GM21825 (cell line): Measurements from ENCODE around the gene GARNL3.

ENCODE experiments used
- ATAC-seq: cut with Tn5 transposase; IDR thresholded peaks from one replicate; pipeline ENCODE4 v1.9.1; 2021; ENCODE audit warnings: mild to moderate bottlenecking, moderate library complexity; ENCODE audit not compliant: unreplicated experiment

GARNL3 gene

GRCh38 chr9:127277770-127278169 lies 13.2 kb downstream of the GARNL3 start:
- no peak for ATAC-seq

GRCh38 chr9:127278372-127278771 lies 13.8 kb downstream of the GARNL3 start:
- ATAC-seq = no peak

GRCh38 chr9:127279717-127280285 lies 15.2 kb downstream of the GARNL3 start:
- ATAC-seq = no peak

- ATAC-seq = no peak
Measured at GRCh38 chr9:127280880-127281660, 16.5 kb downstream of the GARNL3 start.

- ATAC-seq = no peak
Measured at GRCh38 chr9:127281891-127282290, 17.3 kb downstream of the GARNL3 start.

GRCh38 chr9:127282611-127283010 lies 18.0 kb downstream of the GARNL3 start:
- no peak for ATAC-seq

- ATAC-seq = no peak
Measured at GRCh38 chr9:127283135-127283534, 18.6 kb downstream of the GARNL3 start.

GRCh38 chr9:127283917-127284497 lies 19.4 kb downstream of the GARNL3 start:
- no peak for ATAC-seq

- no peak for ATAC-seq
Measured at GRCh38 chr9:127285965-127286364, 21.4 kb downstream of the GARNL3 start.

GRCh38 chr9:127290561-127291065 lies 26.0 kb downstream of the GARNL3 start:
- no peak for ATAC-seq

GRCh38 chr9:127291246-127291778 lies 26.7 kb downstream of the GARNL3 start:
- no peak for ATAC-seq

GRCh38 chr9:127292415-127292814 lies 27.8 kb downstream of the GARNL3 start:
- no peak for ATAC-seq

GRCh38 chr9:127293328-127293727 lies 28.8 kb downstream of the GARNL3 start:
- no peak for ATAC-seq

- ATAC-seq = no peak
Measured at GRCh38 chr9:127293767-127294166, 29.2 kb downstream of the GARNL3 start.

GRCh38 chr9:127295005-127295404 lies 30.4 kb downstream of the GARNL3 start:
- no peak for ATAC-seq

GRCh38 chr9:127300886-127301447 lies 36.4 kb downstream of the GARNL3 start:
- no peak for ATAC-seq

- ATAC-seq = no peak
Measured at GRCh38 chr9:127303830-127304229, 39.3 kb downstream of the GARNL3 start.

- ATAC-seq = no peak
Measured at GRCh38 chr9:127305206-127305837, 40.7 kb downstream of the GARNL3 start.

- ATAC-seq = no peak
Measured at GRCh38 chr9:127305838-127306226, 41.3 kb downstream of the GARNL3 start.

GRCh38 chr9:127307802-127308201 lies 43.2 kb downstream of the GARNL3 start:
- ATAC-seq = no peak
